HG02759 (cell line): ENCODE measurements around the gene ERBB2.
A peak's percentile ranks its signal among the peaks of the same experiment; 100 is the strongest.
"Not testable (repeated sequence)": the region's sequence is repeated elsewhere in the genome, so short reads cannot be mapped to it uniquely, and the experiment has no call there.

ENCODE experiments used
- ATAC-seq: cut with Tn5 transposase; IDR thresholded peaks from one replicate; pipeline ENCODE4 v1.9.1; 2021; ENCODE audit warnings: mild to moderate bottlenecking, moderate library complexity; ENCODE audit not compliant: unreplicated experiment

The ERBB2 gene

GRCh38 chr17:39722104-39722503 lies 22.2 kb downstream of the ERBB2 start:
- no peak for ATAC-seq

GRCh38 chr17:39722965-39723848 lies 23.3 kb downstream of the ERBB2 start:
- ATAC-seq = no peak

- ATAC-seq = no peak
Observed at GRCh38 chr17:39724731-39725130, 24.9 kb downstream of the ERBB2 start.

GRCh38 chr17:39725923-39726322 lies 26.1 kb downstream of the ERBB2 start:
- not testable (repeated sequence) for ATAC-seq

- no peak for ATAC-seq
Observed at GRCh38 chr17:39726617-39727016, 26.8 kb downstream of the ERBB2 start.

- ATAC-seq = no peak
Observed at GRCh38 chr17:39727556-39727955, 27.7 kb downstream of the ERBB2 start.

GRCh38 chr17:39729280-39729851 lies 29.5 kb downstream of the ERBB2 start:
- no peak for ATAC-seq

GRCh38 chr17:39730095-39730921 lies 30.4 kb downstream of the ERBB2 start, which contains the start of gene MIEN1:
Gene MIEN1 (minus strand): TSS chr17:39730532. CDS start chr17:39730495, 37 bp downstream.
- ATAC-seq = peak; percentile 90

GRCh38 chr17:39732586-39732985 lies 32.7 kb downstream of the ERBB2 start:
- ATAC-seq = no peak

GRCh38 chr17:39735882-39736281 lies 36.0 kb downstream of the ERBB2 start:
- no peak for ATAC-seq

- no peak for ATAC-seq
Observed at GRCh38 chr17:39736319-39737165, 36.7 kb downstream of the ERBB2 start.

- ATAC-seq = no peak
Observed at GRCh38 chr17:39737206-39737759, 37.4 kb downstream of the ERBB2 start.

- no peak for ATAC-seq
Observed at GRCh38 chr17:39737760-39738567, 38.1 kb downstream of the ERBB2 start, which contains the start of gene GRB7. Gene GRB7 (plus strand): TSS chr17:39737938. CDS start chr17:39742302, 4,364 bp downstream.

- ATAC-seq = no peak
Observed at GRCh38 chr17:39738568-39738901, 38.7 kb downstream of the ERBB2 start.

GRCh38 chr17:39738983-39739884 lies 39.4 kb downstream of the ERBB2 start:
- ATAC-seq = no peak

- ATAC-seq = no peak
Observed at GRCh38 chr17:39739885-39740356, 40.1 kb downstream of the ERBB2 start.

- no peak for ATAC-seq
Observed at GRCh38 chr17:39740357-39741111, 40.7 kb downstream of the ERBB2 start.
